PFSK-1 (cell line): ENCODE measurements around the gene C22orf31.

ENCODE experiments used
- FOXP2 ChIP-seq: optimal IDR thresholded peaks from 2 replicates; pipeline ENCODE3; 2011; ENCODE audit warnings: borderline replicate concordance, control low read depth, inconsistent platforms; ENCODE audit not compliant: insufficient read depth; ENCODE audit errors: extremely low read length, extremely low read depth
- POLR2AphosphoS5 ChIP-seq: IDR thresholded peaks from 2 replicates; pipeline ENCODE4 v1.6.1; 2012; ENCODE audit warnings: low read depth, mild to moderate bottlenecking, control low read depth, low read length, moderate library complexity
- REST ChIP-seq, 2 experiments: IDR thresholded peaks; 2 replicates each; pipeline versions ENCODE4 v1.6.1 to v1.8.0; 2011 to 2012; ENCODE audit warnings: low read depth in 2 of 2, low read length in 2 of 2, control low read depth in 1 of 2, inconsistent platforms in 1 of 2, mild to moderate bottlenecking in 1 of 2, moderate library complexity in 1 of 2; ENCODE audit not compliant: insufficient read depth in 1 of 2
- SIN3A ChIP-seq: IDR thresholded peaks from 2 replicates; pipeline ENCODE4 v1.6.1; 2012; ENCODE audit warnings: mild to moderate bottlenecking, low read length, moderate library complexity, borderline replicate concordance; ENCODE audit not compliant: insufficient read depth
- TAF1 ChIP-seq: IDR thresholded peaks from 2 replicates; pipeline ENCODE4 v1.6.1; 2012; ENCODE audit warnings: low read length, control low read depth, borderline replicate concordance; ENCODE audit not compliant: insufficient read depth

C22orf31 gene

DNA sequence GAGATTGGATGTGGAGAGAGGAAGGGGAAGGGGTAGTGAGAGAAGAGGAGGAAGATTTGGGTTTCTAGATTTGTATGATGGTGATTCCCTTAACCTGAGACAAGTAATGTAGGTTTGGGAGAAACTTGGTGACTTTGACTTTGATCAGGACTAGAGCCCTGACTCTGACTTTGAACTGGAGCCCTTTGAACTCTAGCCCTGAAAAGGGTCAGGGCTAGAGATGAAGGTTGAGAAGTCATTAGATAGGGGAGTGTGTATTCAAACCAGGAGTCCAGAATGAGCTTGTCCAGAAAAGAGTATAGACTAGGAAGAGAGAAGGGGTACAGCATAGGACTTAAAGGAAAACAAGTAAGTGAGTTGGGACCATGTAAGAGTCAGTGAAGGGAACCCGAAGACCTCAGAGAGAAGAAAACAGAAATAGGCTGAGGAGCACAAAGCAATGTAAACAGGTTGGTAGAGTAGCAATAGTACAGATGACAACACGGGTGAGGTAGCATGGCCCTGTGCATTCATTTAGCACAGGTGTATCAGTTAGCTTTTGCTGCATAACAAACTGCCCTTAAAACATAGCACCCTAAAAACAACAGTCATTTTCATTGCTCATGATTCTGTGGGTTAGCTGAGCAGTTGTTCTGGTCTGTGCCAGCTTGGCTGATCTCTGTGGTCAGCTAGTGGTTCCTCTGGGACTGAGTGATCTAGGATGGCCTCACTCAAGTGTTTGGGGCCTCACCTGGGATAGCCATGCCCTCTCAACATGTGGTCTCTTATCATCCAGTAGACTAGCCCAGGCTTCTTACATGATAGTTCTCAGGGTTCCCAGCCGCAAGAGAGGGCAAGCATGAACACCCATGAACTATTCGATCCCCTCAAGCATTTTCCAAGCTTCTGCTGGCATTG is 43.1 kb downstream of the C22orf31 start:
- TF ChIP-seq FOXP2 (no peak), POLR2AphosphoS5 (no peak), TAF1 (no peak), SIN3A (no peak), REST (IDR thresholded peaks at IDR 0.05; ENCODE audit: insufficient read depth in 1 of 2, low read depth in 2 of 2, low read length in 2 of 2) (no peak)

DNA sequence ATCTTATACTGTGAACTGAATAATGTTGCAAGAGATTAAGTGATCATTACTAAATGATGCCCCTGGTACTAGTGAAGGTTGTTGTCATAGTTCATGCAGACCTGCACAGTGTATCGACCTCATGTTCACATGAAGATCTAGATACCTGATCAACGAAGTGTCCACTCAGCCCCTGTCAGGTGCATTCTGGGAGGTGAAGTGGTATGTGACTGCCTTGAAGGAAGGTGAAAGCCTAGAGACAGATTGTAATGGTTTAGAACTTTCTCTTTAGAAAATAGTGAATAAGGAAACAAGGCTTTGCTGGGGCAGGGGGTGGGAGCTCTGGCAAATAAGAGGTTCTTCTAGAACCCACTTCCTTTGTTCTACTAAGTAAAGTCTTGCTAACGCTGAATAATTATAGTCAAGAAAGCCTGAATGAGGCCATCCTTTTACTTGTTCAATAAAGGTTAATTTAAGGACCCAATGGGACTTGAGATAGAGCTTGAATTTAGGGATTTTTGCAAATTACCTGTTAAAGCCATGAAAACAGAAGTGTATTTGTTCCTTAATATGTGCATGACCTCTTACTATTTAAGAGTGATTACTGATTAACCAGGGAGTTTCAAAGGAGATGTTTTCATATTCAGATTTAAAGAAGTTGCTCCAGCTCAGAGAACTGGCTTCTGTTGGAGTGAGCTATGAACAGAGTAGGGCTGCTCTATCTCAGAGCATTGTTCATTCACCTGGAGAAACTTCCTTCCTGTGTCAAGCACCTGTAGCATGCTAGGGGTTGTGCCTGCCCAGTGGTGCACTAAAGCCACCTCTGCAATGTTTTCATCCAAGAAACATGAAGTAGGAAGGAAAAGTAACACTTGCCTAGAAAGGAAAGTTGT is 45.3 kb downstream of the C22orf31 start:
- no peak for TF ChIP-seq FOXP2
- TF ChIP-seq TAF1: no peak
- no peak for TF ChIP-seq REST (IDR thresholded peaks at IDR 0.05; ENCODE audit: insufficient read depth in 1 of 2, low read depth in 2 of 2, low read length in 2 of 2)
- no peak for TF ChIP-seq POLR2AphosphoS5
- no peak for TF ChIP-seq SIN3A

GRCh38 chr22:29014773-29015172 is 46.9 kb downstream of the C22orf31 start:
- TF ChIP-seq SIN3A: no peak
- no peak for TF ChIP-seq POLR2AphosphoS5
- no peak for TF ChIP-seq FOXP2
- TF ChIP-seq TAF1: no peak
- no peak for TF ChIP-seq REST (IDR thresholded peaks at IDR 0.05; ENCODE audit: insufficient read depth in 1 of 2, low read depth in 2 of 2, low read length in 2 of 2)

GRCh38 chr22:29014293-29014692 is 47.3 kb downstream of the C22orf31 start:
- TF ChIP-seq SIN3A (no peak), POLR2AphosphoS5 (no peak), REST (IDR thresholded peaks at IDR 0.05; ENCODE audit: insufficient read depth in 1 of 2, low read depth in 2 of 2, low read length in 2 of 2) (no peak), FOXP2 (no peak)
